GM19397 (cell line): ENCODE results near the gene DENR.
"Not testable (repeated sequence)": the region's sequence is repeated elsewhere in the genome, so short reads cannot be mapped to it uniquely, and the experiment has no call there.

Experiments
- ATAC-seq: cut with Tn5 transposase; IDR thresholded peaks from one replicate; pipeline ENCODE4 v1.9.1; 2021; ENCODE audit warnings: mild to moderate bottlenecking, moderate library complexity; ENCODE audit not compliant: unreplicated experiment

The DENR gene, protein sequence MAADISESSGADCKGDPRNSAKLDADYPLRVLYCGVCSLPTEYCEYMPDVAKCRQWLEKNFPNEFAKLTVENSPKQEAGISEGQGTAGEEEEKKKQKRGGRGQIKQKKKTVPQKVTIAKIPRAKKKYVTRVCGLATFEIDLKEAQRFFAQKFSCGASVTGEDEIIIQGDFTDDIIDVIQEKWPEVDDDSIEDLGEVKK

DNA sequence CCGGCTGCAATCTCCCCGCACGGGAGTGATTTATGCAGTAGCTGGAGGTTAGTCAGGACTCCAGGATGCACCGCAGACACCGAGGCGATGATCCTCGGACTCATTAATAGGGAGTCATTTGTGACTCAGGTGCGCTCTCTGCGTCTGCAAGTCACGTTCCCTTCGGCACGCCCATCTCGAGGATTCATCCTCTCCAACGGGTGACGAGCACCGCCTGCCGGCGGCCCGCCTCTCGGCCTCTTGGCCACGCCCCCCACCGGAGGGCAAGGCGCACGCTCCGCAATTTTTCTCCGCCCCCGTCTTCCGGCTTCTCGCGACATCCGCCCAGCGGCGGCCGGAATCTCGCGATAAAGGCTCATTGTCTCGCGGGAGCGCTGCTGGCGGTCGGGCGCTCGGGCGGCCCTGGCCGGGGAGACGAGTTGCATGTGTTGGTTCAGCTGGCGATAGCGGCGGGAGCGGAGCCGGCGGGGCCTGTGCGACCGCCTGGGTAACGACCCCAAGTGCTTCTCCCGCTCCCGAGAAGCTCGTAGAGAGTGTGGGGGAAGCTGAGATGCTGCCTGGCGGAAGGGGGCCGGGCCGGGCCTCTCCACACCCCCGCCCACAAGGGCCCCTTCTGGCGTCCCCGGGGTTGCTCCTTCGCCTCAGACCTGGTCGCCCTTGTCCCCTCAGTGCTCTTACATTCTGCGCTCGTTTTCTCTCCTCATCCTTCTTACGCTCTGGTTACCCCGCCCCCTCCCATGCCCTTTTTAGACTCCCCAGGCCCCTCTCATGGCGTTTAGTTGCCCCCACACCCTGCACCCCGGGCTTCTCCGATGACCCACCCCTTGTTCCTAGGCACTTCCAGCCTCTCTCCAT, at the start of gene DENR:
TSS of gene DENR (plus strand) at position 361 of the 855 bp plus-strand sequence. CDS start 878 bp downstream, outside the sequence.
- peak; percentile 95 for ATAC-seq

DNA sequence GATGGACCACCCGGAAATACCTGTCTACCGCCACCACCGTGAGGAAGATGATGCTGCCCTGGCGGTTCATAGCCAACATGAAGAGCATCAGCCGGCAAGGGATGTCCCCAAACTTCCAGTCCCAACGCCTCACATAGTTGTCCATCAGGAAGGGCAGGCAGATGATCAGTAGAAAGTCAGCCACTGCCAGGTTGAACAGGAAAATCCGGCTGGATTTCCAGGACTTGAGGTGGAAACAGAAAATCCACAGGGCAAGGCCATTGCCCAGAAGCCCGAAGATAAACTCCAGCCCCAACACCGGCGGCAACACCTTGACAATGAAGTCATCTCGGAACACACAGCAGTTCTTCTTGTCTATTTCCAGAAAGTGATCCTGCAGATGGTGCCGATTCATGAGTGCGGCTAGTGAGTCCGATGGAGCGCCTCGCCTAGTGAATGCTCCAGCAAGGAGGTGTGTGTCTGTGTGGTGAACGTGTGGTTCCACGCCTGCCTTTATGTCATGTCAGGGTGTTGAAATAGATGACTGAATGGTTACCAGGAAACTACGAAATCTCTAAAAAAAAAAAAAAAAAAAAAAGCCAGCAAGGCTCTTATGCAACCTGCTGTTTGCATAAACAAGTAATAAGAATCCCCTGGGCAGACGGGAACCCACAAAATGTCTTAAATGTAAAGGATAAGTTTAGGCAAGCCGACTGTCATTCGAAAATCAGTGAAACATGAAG, 49.6 kb upstream of the DENR start, which contains the start of gene HCAR2:
TSS of gene HCAR2 (minus strand) at position 468 of the 722 bp plus-strand sequence. CDS start at position 394, 74 bp downstream.
- not testable (repeated sequence) for ATAC-seq

DNA sequence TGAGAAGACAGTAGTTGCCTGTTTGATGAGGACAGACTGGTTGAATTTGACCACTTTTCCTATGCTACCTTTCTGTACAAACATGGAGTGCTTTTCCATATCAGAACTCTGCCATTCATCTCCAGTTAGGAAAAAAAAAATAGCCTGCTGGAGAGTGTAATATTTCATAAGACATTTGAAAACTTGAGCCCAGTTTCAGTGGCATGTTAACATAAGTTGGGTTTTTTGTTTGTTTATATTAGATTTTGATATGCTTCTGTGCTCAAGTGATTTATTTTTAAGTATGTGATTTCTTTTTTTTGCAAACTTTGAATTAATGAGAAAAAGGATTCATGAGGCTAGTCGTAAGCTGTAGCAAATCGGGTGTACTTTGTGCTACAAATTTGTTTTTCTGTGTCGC, 48.8 kb upstream of the DENR start:
- ATAC-seq = not testable (repeated sequence)

DNA sequence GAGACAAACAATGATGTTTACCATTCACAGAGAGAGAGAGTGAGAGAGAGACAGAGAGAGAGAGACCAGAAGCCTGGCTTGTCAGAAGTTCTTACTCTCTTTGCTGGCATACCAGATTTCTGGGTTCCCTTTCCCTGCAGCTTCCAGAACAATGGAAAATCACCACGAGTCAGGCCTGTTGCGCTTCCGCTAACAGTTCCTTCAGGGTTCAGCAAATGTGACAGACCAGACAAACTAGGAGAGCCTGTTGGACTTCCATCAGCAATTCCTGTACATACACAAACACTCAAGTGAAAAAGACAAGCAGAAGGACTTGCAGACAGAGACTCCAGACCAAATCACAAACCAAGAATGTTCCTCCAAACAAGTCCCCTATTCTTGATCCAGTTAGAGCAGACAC, 43.3 kb upstream of the DENR start:
- ATAC-seq = not testable (repeated sequence)

DNA sequence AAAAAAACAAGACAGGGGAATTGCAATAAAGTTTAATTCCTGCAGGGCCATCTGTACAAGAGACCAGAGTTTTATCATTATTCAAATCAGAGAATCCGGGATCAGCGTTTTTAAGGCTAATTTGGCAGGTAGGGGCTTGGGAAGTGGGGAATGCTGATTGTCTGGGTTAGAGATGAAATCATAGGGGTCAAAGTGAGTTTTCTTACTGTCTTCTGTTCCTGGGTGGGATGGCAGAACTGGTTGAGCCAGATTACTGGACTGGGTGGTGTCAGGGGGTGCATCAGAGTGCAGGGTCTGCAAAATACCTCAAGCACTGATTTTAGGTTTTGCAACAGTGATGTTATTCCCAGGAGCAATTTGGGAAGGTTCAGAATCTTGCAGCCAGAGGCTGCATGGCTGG, 42.3 kb upstream of the DENR start:
- not testable (repeated sequence) for ATAC-seq

DNA sequence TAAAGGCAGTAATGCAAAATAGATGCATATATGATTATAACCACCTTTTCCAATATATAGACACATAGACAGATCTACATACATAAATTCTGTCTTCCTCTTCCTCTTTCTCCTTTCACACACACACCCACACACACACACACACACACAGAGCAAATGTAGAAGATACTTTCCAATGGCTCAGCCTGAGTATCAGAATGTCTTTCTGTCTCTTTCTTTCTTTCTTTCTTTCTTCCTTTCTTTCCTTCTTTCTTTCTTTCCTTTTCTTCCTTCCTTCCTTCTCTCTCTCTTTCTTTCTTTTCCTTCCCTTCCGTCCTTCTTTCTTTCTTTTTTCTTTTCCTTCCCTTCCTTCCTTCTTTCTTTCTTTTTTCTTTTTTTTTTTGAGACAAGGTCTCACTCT, 41.4 kb upstream of the DENR start:
- not testable (repeated sequence) for ATAC-seq

DNA sequence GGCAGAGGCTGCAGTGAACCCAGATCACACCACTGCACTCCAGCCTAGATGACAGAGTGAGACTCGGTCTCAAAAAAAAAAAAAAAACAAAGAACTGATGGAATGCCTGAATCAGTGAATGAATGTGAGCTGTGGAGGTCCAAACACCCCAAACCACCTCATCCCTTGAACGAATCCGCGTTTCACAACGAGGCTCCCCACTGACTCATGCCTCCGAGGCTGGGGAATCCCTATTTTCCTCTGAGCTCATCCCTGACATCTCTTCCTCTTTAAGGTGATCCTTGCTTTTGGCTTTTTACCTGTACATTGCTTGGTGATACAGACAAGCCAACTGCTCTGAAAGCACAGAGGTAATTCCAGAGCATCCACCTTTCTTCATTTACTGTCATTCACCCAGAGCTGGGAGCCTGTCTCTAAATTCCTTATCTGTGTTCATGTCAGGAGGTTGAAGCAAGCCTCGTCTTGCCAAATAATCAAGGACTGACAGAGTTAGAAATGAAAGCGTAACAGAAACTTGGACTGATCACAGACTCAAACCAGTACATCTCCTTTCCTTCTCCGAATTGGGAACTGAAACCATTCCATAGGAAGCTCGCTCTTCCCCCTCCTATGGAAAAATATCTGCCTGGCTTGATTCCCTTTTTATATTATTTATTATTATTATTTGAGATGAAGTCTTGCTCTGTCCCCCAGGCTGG, 39.0 kb upstream of the DENR start:
- not testable (repeated sequence) for ATAC-seq

DNA sequence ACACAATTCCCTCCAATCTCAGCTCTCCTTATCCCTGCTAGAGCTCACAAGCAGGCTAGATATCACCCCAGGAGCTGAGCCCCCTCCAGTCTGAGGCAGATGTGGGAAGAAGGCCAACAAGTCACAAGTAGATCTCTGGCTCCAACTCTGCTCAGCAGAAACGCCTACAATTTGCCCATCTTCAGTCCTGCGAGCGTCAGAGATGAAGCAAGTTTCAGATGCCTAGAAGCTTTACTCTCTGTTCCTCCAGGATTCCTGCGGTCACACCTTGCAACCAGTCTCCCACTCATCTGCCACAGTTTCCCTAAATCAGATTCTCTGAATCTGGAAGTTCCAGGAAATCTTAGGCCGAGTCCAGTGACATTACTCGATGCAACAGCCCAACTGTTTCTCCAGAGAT, 37.4 kb upstream of the DENR start:
- not testable (repeated sequence) for ATAC-seq

DNA sequence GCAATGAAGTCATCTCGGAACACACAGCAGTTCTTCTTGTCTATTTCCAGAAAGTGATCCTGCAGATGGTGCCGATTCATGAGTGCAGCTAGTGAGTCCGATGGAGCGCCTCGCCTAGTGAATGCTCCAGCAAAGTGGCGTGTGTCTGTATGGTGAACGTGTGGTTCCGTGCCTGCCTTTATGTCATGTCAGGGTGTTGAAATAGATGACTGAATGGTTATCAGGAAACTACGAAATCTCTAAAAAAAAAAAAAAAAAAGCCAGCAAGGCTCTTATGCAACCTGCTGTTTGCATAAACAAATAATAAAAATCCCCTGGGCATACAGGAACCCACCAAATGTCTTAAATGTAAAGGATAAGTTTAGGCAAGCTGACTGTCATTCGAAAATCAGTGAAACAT, 36.0 kb upstream of the DENR start, which contains the start of gene HCAR3:
TSS of gene HCAR3 (minus strand) at position 154 of the 400 bp plus-strand sequence. CDS start at position 80, 74 bp downstream.
- ATAC-seq = not testable (repeated sequence)

DNA sequence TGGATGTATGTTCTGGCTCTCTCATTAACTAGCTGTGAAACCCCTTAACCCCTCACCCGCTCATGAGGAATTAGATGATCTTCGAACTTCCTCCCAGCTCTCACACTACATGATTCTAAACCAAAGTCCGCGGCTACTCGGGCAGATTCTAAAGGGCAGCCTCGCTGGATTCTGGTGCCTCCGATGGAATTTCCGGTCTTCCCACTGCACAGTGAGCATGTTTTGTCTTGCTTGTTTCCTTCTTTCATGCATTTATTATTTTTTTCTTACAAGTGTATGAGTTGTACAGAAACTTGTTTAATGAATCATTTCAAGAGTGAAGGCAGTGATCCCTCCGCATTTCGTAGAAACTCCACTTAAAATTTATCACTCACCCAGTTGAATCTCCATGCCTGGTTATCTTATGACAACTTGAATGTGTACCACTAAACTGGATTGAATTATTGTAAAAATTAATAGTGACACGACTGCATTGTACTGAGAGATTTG, 31.5 kb upstream of the DENR start:
- no peak for ATAC-seq

DNA sequence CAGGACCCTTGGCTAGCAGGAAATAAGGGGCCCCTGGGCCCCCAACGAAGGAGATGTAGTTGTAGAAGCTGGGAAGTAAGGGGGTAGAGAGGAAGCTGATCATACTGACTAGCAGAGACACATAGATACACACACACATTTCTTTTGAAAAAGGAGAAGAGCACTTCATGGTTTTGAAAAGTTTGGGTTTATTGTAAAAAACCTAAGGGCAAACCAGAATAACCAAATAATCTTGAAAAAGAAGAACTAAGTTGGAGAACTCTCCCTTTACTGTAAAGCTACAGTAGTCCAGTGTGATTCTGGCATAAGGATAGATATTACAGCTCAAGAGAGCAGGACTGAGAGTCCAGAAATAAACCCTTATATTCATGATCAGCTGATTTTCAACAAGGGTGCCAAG, 30.2 kb upstream of the DENR start:
- ATAC-seq = no peak

DNA sequence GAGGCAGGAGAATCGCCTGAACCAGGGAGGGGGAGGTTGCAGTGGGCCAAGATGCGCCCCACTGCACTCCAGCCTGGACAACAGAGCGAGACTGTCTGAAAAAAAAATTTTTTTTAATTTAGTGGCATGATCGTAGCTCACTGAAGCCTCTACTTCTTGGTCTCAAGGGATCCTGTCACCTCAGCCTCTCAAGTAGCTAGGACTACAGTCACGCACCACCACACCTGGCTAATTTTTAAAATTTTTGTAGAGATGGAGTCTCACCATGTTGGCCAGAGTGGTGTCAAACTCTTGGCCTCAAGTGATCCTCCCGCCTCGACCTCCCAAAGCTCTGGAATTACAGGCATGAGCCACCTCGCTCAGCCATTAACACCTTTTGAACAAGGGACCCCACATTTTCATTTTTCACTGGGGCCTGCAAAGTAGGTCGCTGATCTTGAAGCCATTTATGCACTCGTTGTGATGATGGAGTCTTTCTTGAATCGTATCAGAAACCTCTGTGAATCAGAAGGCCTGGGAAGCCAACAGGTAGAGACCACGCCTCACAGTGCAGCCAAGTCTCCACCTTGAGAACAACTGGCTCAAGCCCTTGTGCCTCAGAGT, 27.9 kb upstream of the DENR start:
- ATAC-seq = peak; percentile 48

DNA sequence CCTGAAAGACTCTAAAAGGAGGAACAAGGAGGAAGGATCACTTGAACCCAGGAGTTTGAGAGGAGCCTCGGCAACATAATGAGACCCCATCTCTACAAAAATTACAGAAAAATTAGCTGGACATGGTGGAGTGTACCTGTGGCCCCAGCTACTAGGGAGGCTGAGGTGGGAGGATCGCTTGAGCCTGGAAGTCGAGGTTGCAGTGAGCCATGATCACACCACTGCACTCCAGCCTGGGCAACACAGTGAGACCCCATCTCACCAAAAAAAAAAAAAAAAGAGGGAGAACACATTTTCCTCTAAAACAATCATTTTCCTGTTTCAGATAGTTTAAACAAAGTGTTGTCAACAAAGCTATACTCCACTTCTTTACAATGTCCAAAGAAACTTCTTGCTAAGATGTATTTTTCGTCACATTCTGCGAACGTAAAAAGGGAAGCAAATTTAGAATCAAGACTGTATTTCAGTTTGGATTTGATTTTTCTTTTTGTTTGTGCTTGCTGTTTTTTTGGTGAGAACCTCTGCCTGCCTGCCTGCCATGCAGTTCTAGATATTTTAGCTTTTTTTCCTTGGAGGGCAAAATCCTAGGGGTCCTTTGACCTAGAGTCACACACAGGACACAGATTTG, 27.1 kb upstream of the DENR start:
- no peak for ATAC-seq

DNA sequence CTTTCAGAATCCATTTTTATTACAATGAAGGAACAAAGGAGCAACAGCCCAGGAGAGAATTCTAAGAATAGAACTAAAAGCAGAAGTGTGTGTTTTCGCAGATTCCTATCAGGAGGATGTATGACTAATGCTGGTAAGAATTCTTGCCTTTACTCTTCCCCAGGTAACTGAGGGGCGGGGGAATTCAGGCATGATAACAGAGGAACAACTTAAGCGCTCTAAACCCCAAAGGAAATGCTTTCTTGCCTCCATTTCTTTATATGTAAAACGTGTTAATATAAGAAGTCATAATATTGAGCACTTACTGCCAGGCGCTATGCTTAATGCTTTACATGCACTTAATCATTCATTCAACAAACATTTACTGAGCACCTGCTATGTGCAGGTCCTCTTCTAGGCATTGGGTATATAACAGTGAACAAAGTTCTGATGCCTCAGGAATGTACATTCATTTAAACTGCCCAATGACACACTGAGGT, 26.5 kb upstream of the DENR start:
- ATAC-seq = no peak

DNA sequence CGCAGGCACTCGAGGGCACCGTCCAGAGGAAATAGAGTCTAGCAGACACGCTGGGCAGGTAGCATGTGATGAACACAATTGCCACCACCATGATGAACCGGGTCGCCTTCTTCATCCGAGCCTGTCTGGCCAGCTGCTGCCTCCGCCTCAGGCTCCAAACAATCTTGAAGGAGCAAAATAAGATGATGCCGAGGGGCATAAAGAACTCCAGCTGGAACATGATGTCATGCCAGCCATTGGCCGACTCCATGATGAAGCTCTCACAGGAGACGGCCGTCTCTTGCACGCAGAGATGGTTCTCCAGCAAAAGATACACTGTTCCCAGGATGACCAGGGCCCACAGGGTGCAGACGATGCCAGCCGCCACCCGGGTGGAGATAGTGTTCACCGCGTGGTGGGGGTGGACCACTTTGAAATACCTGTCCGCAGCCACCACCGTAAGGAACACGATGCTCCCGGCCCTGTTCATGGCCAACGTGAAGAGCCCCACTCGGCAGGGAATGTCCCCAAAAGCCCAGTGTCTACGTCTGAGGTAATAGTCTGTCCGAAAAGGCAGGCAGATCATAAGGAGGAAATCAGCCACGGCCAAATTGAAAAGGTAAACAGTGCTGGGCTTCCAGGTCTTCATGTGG, 22.9 kb upstream of the DENR start:
- ATAC-seq = no peak

DNA sequence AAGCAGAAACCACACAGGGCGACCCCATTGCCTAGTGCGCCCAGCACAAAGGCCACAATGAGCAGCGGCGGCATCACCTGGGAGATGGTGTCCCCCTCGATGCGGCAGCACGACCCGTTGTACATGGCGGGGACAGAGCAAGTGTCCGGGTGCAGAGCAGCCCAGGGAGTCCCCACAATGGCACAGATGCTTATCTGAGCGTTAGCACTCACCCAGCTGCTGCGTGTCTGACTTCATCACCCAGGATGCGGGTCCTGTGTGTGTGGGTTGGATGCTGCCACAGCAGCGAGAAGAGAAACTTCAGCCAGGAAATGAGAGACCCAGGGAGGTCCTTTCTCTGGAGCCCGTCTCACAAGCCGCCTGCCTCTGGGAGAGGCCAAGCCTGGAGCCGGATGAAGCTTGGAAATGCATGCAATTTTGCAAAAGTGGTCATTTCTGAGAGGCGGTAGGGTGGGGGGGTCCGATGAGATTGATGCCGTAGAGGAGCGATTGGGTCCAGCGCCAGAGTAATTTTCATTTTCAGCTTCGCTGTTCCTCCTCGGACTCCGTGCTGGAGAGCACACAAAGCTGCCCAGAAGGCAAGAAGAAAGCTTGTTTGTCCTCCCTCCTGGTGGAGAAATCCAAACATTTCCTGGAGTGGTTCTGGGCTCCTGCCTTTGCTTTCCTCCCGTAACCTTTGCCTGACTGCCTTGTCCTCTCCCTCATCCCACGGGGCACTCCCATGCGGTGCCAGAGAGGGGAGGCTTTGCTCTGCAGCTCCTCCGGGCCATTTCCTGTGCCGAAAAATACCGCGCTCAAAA, 22.2 kb upstream of the DENR start, which contains the start of gene HCAR1:
TSS of gene HCAR1 (minus strand) at position 630 of the 800 bp plus-strand sequence. CDS start at position 125, 505 bp downstream.
- no peak for ATAC-seq

DNA sequence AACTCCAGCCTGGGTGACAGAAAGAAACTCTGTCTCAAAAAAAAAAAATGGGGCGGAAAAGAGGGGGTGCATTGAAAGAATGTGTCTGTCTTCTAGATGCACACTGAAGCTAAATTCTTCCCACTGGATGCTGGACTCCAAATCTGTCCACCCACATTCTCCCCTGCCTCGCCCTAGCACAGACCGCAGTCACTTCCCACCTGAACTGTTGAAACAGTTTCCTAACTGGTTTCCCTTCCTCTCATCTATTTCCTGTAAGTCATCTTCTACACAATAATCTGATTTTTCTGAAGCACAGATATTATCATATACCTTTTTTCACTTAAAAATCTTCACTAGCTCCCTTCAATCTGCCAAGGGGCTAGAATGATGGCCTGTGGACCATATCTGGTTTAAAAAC, 20.5 kb upstream of the DENR start:
- ATAC-seq = no peak

DNA sequence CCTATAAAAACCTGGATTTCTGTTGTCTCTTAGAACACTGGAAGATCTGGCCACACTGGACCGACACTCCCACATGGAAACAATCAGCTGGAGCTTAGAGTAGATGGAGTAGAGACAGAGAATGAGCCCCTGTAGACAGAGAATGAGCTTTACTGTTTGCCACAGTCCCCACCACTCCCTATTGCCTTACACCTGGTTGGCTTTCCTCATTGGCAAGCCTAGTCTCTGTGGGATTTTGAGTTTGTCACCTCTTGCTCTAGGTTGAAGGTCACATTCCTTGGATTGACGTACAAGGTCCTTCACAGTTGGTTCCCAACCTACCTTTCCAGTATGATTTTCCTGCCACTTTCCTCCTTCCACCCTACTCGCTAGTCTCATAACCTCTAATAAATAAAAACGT, 20.0 kb upstream of the DENR start:
- no peak for ATAC-seq
